ENCODE measurements around the gene SYNPO. TPM values are rescaled to one million over a fixed set of nuclear protein-coding genes. Genes with fewer than 3 reads are reported as not detected.
A peak's percentile ranks its signal among the peaks of the same experiment; 100 is the strongest.

Gene SYNPO
- total and polyA plus RNA-seq, 2 experiments from 2014 or later, result 7.1 to 8.4 TPM

DNA sequence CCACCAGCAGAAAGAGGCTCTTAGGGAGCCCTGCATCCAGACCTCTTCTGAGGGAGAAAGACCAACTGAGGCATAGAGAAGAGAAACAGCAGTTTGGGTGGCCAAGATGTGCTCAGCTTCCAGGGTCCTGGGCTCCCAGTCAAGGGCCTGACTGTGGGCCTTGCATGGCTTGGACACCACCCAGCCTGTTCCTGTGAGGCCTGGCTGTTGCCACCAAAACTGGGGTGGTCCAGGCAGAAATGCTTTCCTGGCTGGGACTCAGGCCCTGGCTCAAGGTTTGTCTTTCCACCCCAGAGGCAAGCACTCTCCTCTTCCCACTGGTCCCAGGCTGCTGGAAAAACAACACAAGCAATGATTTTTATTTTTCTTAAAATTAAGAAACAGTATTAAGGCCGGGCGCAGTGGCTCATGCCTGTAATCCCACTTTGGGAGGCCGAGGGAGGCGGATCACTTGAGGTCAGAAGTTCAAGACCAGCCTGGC is 33.9 kb downstream of the SYNPO start:
- WGBS (ENCODE audit: low lambda C conversion rate, missing lambda C conversion rate), result 73% methylated on average over 4 of the region's 4 CpGs
- peak overlapping the region; percentile 71 for H3K27ac ChIP-seq

DNA sequence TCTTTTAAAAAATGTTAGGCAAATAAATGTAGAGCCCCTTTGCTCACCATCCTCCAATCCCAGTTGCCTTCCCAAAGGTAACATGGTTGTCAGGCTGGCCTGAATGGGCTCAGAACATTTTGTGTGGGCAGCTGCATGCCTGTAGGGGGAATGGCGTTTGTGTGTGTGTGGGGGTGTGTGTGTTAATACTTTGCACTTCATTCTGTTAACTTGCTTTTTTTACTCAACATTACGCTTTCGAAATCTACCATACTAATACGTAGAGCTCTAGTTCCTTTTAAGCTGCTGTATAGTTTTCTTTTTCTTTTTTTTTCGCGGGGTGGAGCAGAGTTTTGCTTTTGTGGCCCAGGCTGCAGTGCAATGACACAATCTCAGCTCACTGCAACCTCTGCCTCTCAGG is 34.6 kb downstream of the SYNPO start:
- H3K27ac ChIP-seq, result peak overlapping the region; percentile 71
- no peak for DNase-seq (ENCODE audit: low spot score)
- no peaks in the 10 kb centered on the region for H4K20me1 ChIP-seq (ENCODE audit: insufficient read depth, poor library complexity, severe bottlenecking)
- 94% methylated on average over 6 of the region's 6 CpGs for WGBS (ENCODE audit: low lambda C conversion rate, missing lambda C conversion rate)
- H3K9me3 ChIP-seq (ENCODE audit: low read depth), result no peaks in the 10 kb centered on the region
- H3K36me3 ChIP-seq (replicated peaks; ENCODE audit: insufficient read depth, low read depth), result no peaks in the 10 kb centered on the region
- H3K27me3 ChIP-seq, result peaks cover 17% of the 10 kb centered on the region
- peaks cover 8% of the 10 kb centered on the region for H3K4me1 ChIP-seq (ENCODE audit: insufficient read depth)
- no peak overlapping the region for H2AFZ ChIP-seq
- TF ChIP-seq EZH2 (IDR thresholded peaks at IDR 0.05; ENCODE audit: borderline replicate concordance), result no peak
- TF ChIP-seq EZH2phosphoT487 (IDR thresholded peaks at IDR 0.05; ENCODE audit: low read depth, severe bottlenecking, unreplicated experiment), result no peak
- TF ChIP-seq, protein P1, sequence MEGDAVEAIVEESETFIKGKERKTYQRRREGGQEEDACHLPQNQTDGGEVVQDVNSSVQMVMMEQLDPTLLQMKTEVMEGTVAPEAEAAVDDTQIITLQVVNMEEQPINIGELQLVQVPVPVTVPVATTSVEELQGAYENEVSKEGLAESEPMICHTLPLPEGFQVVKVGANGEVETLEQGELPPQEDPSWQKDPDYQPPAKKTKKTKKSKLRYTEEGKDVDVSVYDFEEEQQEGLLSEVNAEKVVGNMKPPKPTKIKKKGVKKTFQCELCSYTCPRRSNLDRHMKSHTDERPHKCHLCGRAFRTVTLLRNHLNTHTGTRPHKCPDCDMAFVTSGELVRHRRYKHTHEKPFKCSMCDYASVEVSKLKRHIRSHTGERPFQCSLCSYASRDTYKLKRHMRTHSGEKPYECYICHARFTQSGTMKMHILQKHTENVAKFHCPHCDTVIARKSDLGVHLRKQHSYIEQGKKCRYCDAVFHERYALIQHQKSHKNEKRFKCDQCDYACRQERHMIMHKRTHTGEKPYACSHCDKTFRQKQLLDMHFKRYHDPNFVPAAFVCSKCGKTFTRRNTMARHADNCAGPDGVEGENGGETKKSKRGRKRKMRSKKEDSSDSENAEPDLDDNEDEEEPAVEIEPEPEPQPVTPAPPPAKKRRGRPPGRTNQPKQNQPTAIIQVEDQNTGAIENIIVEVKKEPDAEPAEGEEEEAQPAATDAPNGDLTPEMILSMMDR (IDR thresholded peaks at IDR 0.05; ENCODE audit: poor library complexity), result no peak
- H3K4me3 ChIP-seq, result no peak overlapping the region
- H3K79me2 ChIP-seq, result no peaks in the 10 kb centered on the region
- no peak overlapping the region for H3K4me2 ChIP-seq
- no peaks in the 10 kb centered on the region for H3K9me2 ChIP-seq (replicated peaks; ENCODE audit: insufficient read depth)

More for the DNA sequence above, 33.9 kb downstream of the SYNPO start:
- H3K9me2 ChIP-seq (replicated peaks; ENCODE audit: insufficient read depth), result no peaks in the 10 kb centered on the region
- TF ChIP-seq, protein P1 (IDR thresholded peaks at IDR 0.05; ENCODE audit: poor library complexity), result no peak
- no peak for TF ChIP-seq EZH2 (IDR thresholded peaks at IDR 0.05; ENCODE audit: borderline replicate concordance)
- TF ChIP-seq EZH2phosphoT487 (IDR thresholded peaks at IDR 0.05; ENCODE audit: low read depth, severe bottlenecking, unreplicated experiment), result no peak
- no peak overlapping the region for H2AFZ ChIP-seq
- no peaks in the 10 kb centered on the region for H3K36me3 ChIP-seq (replicated peaks; ENCODE audit: insufficient read depth, low read depth)
- peaks cover 8% of the 10 kb centered on the region for H3K4me1 ChIP-seq (ENCODE audit: insufficient read depth)
- no peak overlapping the region for H3K4me2 ChIP-seq
- H3K4me3 ChIP-seq, result no peak overlapping the region
- no peaks in the 10 kb centered on the region for H3K79me2 ChIP-seq
- peaks cover 17% of the 10 kb centered on the region for H3K27me3 ChIP-seq
- H3K9me3 ChIP-seq (ENCODE audit: low read depth), result no peaks in the 10 kb centered on the region
- no peak for DNase-seq (ENCODE audit: low spot score)
- no peaks in the 10 kb centered on the region for H4K20me1 ChIP-seq (ENCODE audit: insufficient read depth, poor library complexity, severe bottlenecking)

DNA sequence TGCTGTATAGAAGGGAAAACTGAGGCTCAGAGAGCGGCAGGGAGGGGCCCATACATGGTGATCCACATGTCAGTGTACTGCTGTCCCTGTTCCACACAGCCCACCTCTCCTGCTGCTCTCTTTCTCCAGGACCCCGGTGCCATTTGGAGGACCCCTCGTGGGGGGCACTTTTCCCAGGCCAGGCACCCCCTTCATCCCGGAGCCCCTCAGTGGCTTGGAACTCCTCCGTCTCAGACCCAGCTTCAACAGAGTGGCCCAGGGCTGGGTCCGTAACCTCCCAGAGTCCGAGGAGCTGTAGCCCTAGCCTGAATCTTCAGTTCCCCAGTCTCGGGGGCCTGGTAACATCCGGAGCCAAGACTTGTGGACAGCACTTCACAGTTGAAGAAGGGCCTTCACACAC is 36.1 kb downstream of the SYNPO start:
- Histone ChIP-seq H3K4me3 (no peak overlapping the region), H3K27ac (no peak overlapping the region), H3K4me1 (ENCODE audit: insufficient read depth) (peaks cover 8% of the 10 kb centered on the region), H3K4me2 (no peak overlapping the region), H3K9me2 (replicated peaks; ENCODE audit: insufficient read depth) (no peaks in the 10 kb centered on the region), H3K79me2 (no peaks in the 10 kb centered on the region), H3K27me3 (peaks cover 5% of the 10 kb centered on the region), H3K9me3 (ENCODE audit: low read depth) (no peaks in the 10 kb centered on the region), H3K36me3 (replicated peaks; ENCODE audit: insufficient read depth, low read depth) (no peaks in the 10 kb centered on the region), H2AFZ (no peak overlapping the region), H4K20me1 (ENCODE audit: insufficient read depth, poor library complexity, severe bottlenecking) (no peaks in the 10 kb centered on the region)
- DNase-seq (ENCODE audit: low spot score), result no peak
- 94% methylated on average over 9 of the region's 9 CpGs for WGBS (ENCODE audit: low lambda C conversion rate, missing lambda C conversion rate)
- TF ChIP-seq EZH2 (IDR thresholded peaks at IDR 0.05; ENCODE audit: borderline replicate concordance), result no peak
- TF ChIP-seq, protein P1 (IDR thresholded peaks at IDR 0.05; ENCODE audit: poor library complexity), result no peak
- no peak for TF ChIP-seq EZH2phosphoT487 (IDR thresholded peaks at IDR 0.05; ENCODE audit: low read depth, severe bottlenecking, unreplicated experiment)

Data from hepatocyte (in vitro differentiated cells).